H9 (cell line): Measurements from ENCODE around the gene LRRC58. TPM values are rescaled to one million over a fixed set of nuclear protein-coding genes. Genes with fewer than 3 reads are reported as not detected.

Source experiments
- DNase-seq: peaks from one replicate; pipeline ENCODE4 v3.0.0-alpha.2; 2017
- H2AFZ ChIP-seq: one replicate; pipeline ENCODE4 v1.6.1; 2013; ENCODE audit warnings: mild to moderate bottlenecking, low read length, control low read depth, moderate library complexity
- H2AK5ac ChIP-seq: 2 replicates; pipeline ENCODE4 v1.6.1; 2013; ENCODE audit warnings: low read length, control low read depth, mixed read lengths; ENCODE audit not compliant: insufficient read length
- H2BK120ac ChIP-seq: one replicate; pipeline ENCODE4 v1.6.1; 2013; ENCODE audit warnings: low read depth, mild to moderate bottlenecking, low read length, control low read depth, inconsistent platforms; ENCODE audit not compliant: poor library complexity, severe bottlenecking
- H2BK12ac ChIP-seq: 2 replicates; pipeline ENCODE4 v1.6.1; 2013; ENCODE audit warnings: low read length, control low read depth, mixed read lengths, low read depth; ENCODE audit not compliant: insufficient read length
- H2BK15ac ChIP-seq: 2 replicates; pipeline ENCODE4 v1.6.1; 2013; ENCODE audit warnings: low read depth, low read length, control low read depth
- H2BK20ac ChIP-seq: one replicate; pipeline ENCODE4 v1.6.1; 2013; ENCODE audit warnings: low read depth, mild to moderate bottlenecking, low read length, control low read depth, inconsistent platforms; ENCODE audit not compliant: poor library complexity, severe bottlenecking
- H2BK5ac ChIP-seq: 2 replicates; pipeline ENCODE4 v1.6.1; 2013; ENCODE audit warnings: low read length, control low read depth, mixed read lengths; ENCODE audit not compliant: insufficient read length
- H3K14ac ChIP-seq: 2 replicates; pipeline ENCODE4 v1.6.1; 2013; ENCODE audit warnings: low read length, control low read depth; ENCODE audit not compliant: insufficient read depth
- H3K18ac ChIP-seq: 2 replicates; pipeline ENCODE4 v1.6.1; 2013; ENCODE audit warnings: low read depth, mild to moderate bottlenecking, mixed read lengths, low read length, control low read depth; ENCODE audit not compliant: insufficient read length
- H3K23ac ChIP-seq: 2 replicates; pipeline ENCODE4 v1.6.1; 2013; ENCODE audit warnings: low read length, control low read depth, mixed read lengths, low read depth; ENCODE audit not compliant: insufficient read length
- H3K23me2 ChIP-seq: 2 replicates; pipeline ENCODE4 v1.6.1; 2013; ENCODE audit warnings: low read depth, mild to moderate bottlenecking, mixed read lengths, low read length, control low read depth; ENCODE audit not compliant: insufficient read length, poor library complexity, severe bottlenecking
- H3K27ac ChIP-seq: 2 replicates; pipeline ENCODE4 v1.5.1; 2013; ENCODE audit warnings: low read length, control low read depth, mixed read lengths, low read depth; ENCODE audit not compliant: insufficient read length
- H3K27me3 ChIP-seq: 2 replicates; pipeline ENCODE4 v1.6.1; 2013; ENCODE audit warnings: low read length, control low read depth, inconsistent platforms; ENCODE audit not compliant: insufficient read depth
- H3K4ac ChIP-seq: 2 replicates; pipeline ENCODE4 v1.6.1; 2013; ENCODE audit warnings: low read depth, mild to moderate bottlenecking, control low read depth, inconsistent platforms, low read length, moderate library complexity
- H3K4me1 ChIP-seq: 2 replicates; pipeline ENCODE4 v1.6.1; 2013; ENCODE audit warnings: low read length, control low read depth, inconsistent platforms; ENCODE audit not compliant: insufficient read depth
- H3K4me2 ChIP-seq: 2 replicates; pipeline ENCODE4 v1.6.1; 2013; ENCODE audit warnings: low read length, control low read depth, mixed read lengths; ENCODE audit not compliant: insufficient read length, insufficient read depth
- H3K56ac ChIP-seq: 2 replicates; pipeline ENCODE4 v1.6.1; 2013; ENCODE audit warnings: low read depth, mild to moderate bottlenecking, mixed read lengths, low read length, control low read depth; ENCODE audit not compliant: insufficient read length
- H3K79me1 ChIP-seq: 2 replicates; pipeline ENCODE4 v1.6.1; 2013; ENCODE audit warnings: low read depth, mild to moderate bottlenecking, moderate library complexity, low read length, control low read depth, inconsistent platforms; ENCODE audit not compliant: insufficient read depth, poor library complexity, severe bottlenecking
- H3K79me2 ChIP-seq: 2 replicates; pipeline ENCODE4 v1.6.1; 2013; ENCODE audit warnings: low read length, control low read depth, inconsistent platforms; ENCODE audit not compliant: insufficient read depth
- H3K9ac ChIP-seq: 2 replicates; pipeline ENCODE4 v1.6.1; 2013; ENCODE audit warnings: low read length, control low read depth, mixed read lengths; ENCODE audit not compliant: insufficient read length; ENCODE audit errors: extremely low read depth
- H3K9me3 ChIP-seq: one replicate; pipeline ENCODE4 v1.6.1; 2013; ENCODE audit warnings: low read depth, low read length, inconsistent platforms; ENCODE audit not compliant: control insufficient read depth
- H3T11ph ChIP-seq: one replicate; pipeline ENCODE4 v1.6.1; 2013; ENCODE audit warnings: mild to moderate bottlenecking, low read length, control low read depth, inconsistent platforms
- H4K20me1 ChIP-seq: one replicate; pipeline ENCODE4 v1.6.1; 2013; ENCODE audit not compliant: control insufficient read depth, insufficient read length, insufficient read depth
- H4K5ac ChIP-seq: 2 replicates; pipeline ENCODE4 v1.6.1; 2013; ENCODE audit warnings: low read depth, mild to moderate bottlenecking, mixed read lengths, low read length, control low read depth; ENCODE audit not compliant: insufficient read length
- H4K8ac ChIP-seq: replicated peaks from 2 replicates; pipeline ENCODE4 v1.6.1; 2013; ENCODE audit warnings: low read length, control low read depth, mixed read lengths, low read depth; ENCODE audit not compliant: insufficient read length
- H4K91ac ChIP-seq: 2 replicates; pipeline ENCODE4 v1.6.1; 2013; ENCODE audit warnings: low read depth, mild to moderate bottlenecking, moderate library complexity, mixed read lengths, low read length, control low read depth; ENCODE audit not compliant: insufficient read length
- H3K27ac Mint-ChIP-seq, 3 experiments: 2 replicates in 2 of 3; 3 replicates in 1 of 3; pipeline ENCODE4 v1.8.0; 2020 to 2021; ENCODE audit warnings: mixed read lengths in 3 of 3, mild to moderate bottlenecking in 1 of 3, moderate library complexity in 1 of 3
- H3K27me3 Mint-ChIP-seq: 2 replicates; pipeline ENCODE4 v1.8.0; 2021; ENCODE audit warnings: low read depth, mild to moderate bottlenecking, moderate library complexity, mixed read lengths
- H3K36me3 Mint-ChIP-seq, 3 experiments: 2 replicates in 2 of 3; 3 replicates in 1 of 3; pipeline ENCODE4 v1.8.0; 2020 to 2021; ENCODE audit warnings: low read depth in 3 of 3, mixed read lengths in 3 of 3; ENCODE audit not compliant: insufficient read depth in 1 of 3
- H3K4me1 Mint-ChIP-seq, 2 experiments: 2 replicates each; pipeline ENCODE4 v1.8.0; 2020; ENCODE audit warnings: mixed read lengths in 2 of 2
- H3K4me3 Mint-ChIP-seq, 2 experiments: 2 replicates in 1 of 2; 3 replicates in 1 of 2; pipeline ENCODE4 v1.8.0; 2020 to 2021; ENCODE audit warnings: mild to moderate bottlenecking in 2 of 2, mixed read lengths in 2 of 2, moderate library complexity in 1 of 2
- H3K9me3 Mint-ChIP-seq, 2 experiments: 2 replicates in 1 of 2; 3 replicates in 1 of 2; pipeline ENCODE4 v1.8.0; 2020; ENCODE audit warnings: mild to moderate bottlenecking in 2 of 2, mixed read lengths in 2 of 2, moderate library complexity in 1 of 2
- CTCF ChIP-seq: fragments of 200-600 bp; sonication (generic); conservative IDR thresholded peaks from 3 replicates; pipeline ENCODE4 v1.8.0; 2021; ENCODE audit warnings: antibody characterized with exemption, mild to moderate bottlenecking
- WGBS: extraction: QIAGEN DNeasy Blood & Tissue Kit; methylation state at CpG from one replicate; pipeline ENCODE4 v1.1.7; 2013; ENCODE audit warnings: missing lambda C conversion rate, low lambda C conversion rate, mixed read lengths; ENCODE audit not compliant: insufficient read length; ENCODE audit errors: extremely low coverage; 5-methylcytosine and 5-hydroxymethylcytosine counted together
- total RNA-seq: library from RNA; stranded (reverse); gene quantifications from 2 replicates; pipeline ENCODE4 v1.2.1, GENCODE V29; 2021

LRRC58 gene
- total RNA-seq, 1 experiment from 2014 or later = 18.2 TPM

- no peak overlapping the region for H3T11ph ChIP-seq
- no peak for DNase-seq
- H4K5ac ChIP-seq = no peak overlapping the region
- no peak for TF ChIP-seq CTCF
- H3K23me2 ChIP-seq = peaks cover 7% of the 10 kb centered on the region
- H3K9me3 Mint-ChIP-seq = peaks cover 8% of the 10 kb centered on the region in 2 experiments
- H3K9me3 ChIP-seq = no peaks in the 10 kb centered on the region
- H3K4ac ChIP-seq = no peak overlapping the region
- H2AK5ac ChIP-seq = no peak overlapping the region
- no peak overlapping the region for H3K14ac ChIP-seq
- H3K79me2 ChIP-seq = no peaks in the 10 kb centered on the region; the same call in 1 of the 2 replicates
- peaks cover 4% of the 10 kb centered on the region; the same call in 1 of the 2 replicates for H3K4me1 ChIP-seq
- H3K23ac ChIP-seq = no peak overlapping the region
- no peak overlapping the region for H2BK12ac ChIP-seq
- peaks cover 4% of the 10 kb centered on the region for H3K79me1 ChIP-seq
- H3K4me3 Mint-ChIP-seq = no peak overlapping the region
- no peak overlapping the region for H3K18ac ChIP-seq
- H2AFZ ChIP-seq = no peak overlapping the region
- H3K4me2 ChIP-seq = no peak overlapping the region
- no peaks in the 10 kb centered on the region for H3K27me3 ChIP-seq
- no peak overlapping the region for H3K27ac Mint-ChIP-seq
- H3K4me1 Mint-ChIP-seq = peaks cover 20 to 25% of the 10 kb centered on the region in 2 experiments
- no peak overlapping the region for H3K56ac ChIP-seq
- H2BK20ac ChIP-seq = no peak overlapping the region
- H3K27me3 Mint-ChIP-seq = peaks cover 4% of the 10 kb centered on the region
- no CpG with 5 or more reads among the region's 1 CpG for WGBS
- no peak overlapping the region for H2BK5ac ChIP-seq
- H4K20me1 ChIP-seq = no peaks in the 10 kb centered on the region
- H4K8ac ChIP-seq = no peak overlapping the region
- H3K36me3 Mint-ChIP-seq = peaks cover 17 to 21% (median 19%) of the 10 kb centered on the region in 3 experiments
- no peak overlapping the region for H3K27ac ChIP-seq
- no peak overlapping the region for H3K9ac ChIP-seq
- no peak overlapping the region for H2BK15ac ChIP-seq
- H2BK120ac ChIP-seq = no peak overlapping the region
- no peak overlapping the region for H4K91ac ChIP-seq
These were observed 4.8 kb downstream of the LRRC58 start for GRCh38 chr3:120344349-120344748.
